Testis (tissue), 5 donors: Measurements from ENCODE around the gene UBAC1. TPM values are rescaled to one million over a fixed set of nuclear protein-coding genes. Genes with fewer than 3 reads are reported as not detected.

ENCODE experiments used
- DNase-seq: peaks from one replicate; pipeline ENCODE4 v3.0.0-alpha.2; 2019
- H3K27ac ChIP-seq, 2 donors: fragments of 200-600 bp; sonication (generic); one replicate each; pipeline ENCODE4 v1.5.1; 2019
- H3K27me3 ChIP-seq: fragments of 200-600 bp; sonication (generic); one replicate; pipeline ENCODE4 v1.5.1; 2019
- H3K36me3 ChIP-seq: fragments of 200-600 bp; sonication (generic); one replicate; pipeline ENCODE4 v1.5.1; 2017; ENCODE audit warnings: low read depth; ENCODE audit errors: missing control alignments
- H3K4me1 ChIP-seq: fragments of 200-600 bp; sonication (generic); one replicate; pipeline ENCODE4 v1.5.1; 2019
- H3K4me3 ChIP-seq, 2 donors: fragments of 200-600 bp; sonication (generic); one replicate each; pipeline ENCODE4 v1.5.1; 2017 to 2019
- H3K9me3 ChIP-seq: fragments of 200-600 bp; sonication (generic); one replicate; pipeline ENCODE4 v1.5.1; 2017
- POLR2A ChIP-seq: fragments of 450-650 bp; IDR thresholded peaks from one replicate; pipeline ENCODE4 v1.6.1; 2017; ENCODE audit warnings: antibody characterized with exemption, mild to moderate bottlenecking, moderate library complexity
- WGBS, 2 donors: methylation state at CpG; one replicate each; pipeline ENCODE4 v1.1.5; 2018; 5-methylcytosine and 5-hydroxymethylcytosine counted together
- intact Hi-C: fragments of 100-400 bp; cut with DNase I; formaldehyde crosslinking; loops from one replicate; pipeline ENCODE4 v1.15.1; 2023; ENCODE audit warnings: low total_unique reads
- long read RNA-seq, 2 donors: transcript quantifications; one replicate each; lab custom pipeline, GENCODE V29; 2026
- polyA plus RNA-seq: library from polyadenylated mRNA; stranded (reverse); fragments of 350-450 nt; fragmentation: Illumina TruSeq; extraction: RNeasy Lipid Tissue Mini Kit (QIAGEN cat#74804); gene quantifications from one replicate; pipeline ENCODE4 v1.2.3, GENCODE V29; 2014; ENCODE audit warnings: low read depth, low replicate concordance; ENCODE audit not compliant: insufficient read depth
- total RNA-seq, 2 donors: library from RNA; depleted of rRNA; stranded (reverse); fragments of >200 nt; gene quantifications; one replicate each; pipeline ENCODE4 v1.2.3, GENCODE V29; 2016
- TF ChIP-seq, protein P1 (sequence below), 3 experiments: fragments of 450-650 bp in 2 of 3; fragments of 200-600 bp in 1 of 3; sonication (generic) in 1 of 3; IDR thresholded peaks; one replicate each; pipeline ENCODE4 v1.5.1; 2016 to 2019; ENCODE audit warnings: antibody characterized with exemption in 3 of 3, mild to moderate bottlenecking in 2 of 3, moderate library complexity in 1 of 3

UBAC1 gene, protein sequence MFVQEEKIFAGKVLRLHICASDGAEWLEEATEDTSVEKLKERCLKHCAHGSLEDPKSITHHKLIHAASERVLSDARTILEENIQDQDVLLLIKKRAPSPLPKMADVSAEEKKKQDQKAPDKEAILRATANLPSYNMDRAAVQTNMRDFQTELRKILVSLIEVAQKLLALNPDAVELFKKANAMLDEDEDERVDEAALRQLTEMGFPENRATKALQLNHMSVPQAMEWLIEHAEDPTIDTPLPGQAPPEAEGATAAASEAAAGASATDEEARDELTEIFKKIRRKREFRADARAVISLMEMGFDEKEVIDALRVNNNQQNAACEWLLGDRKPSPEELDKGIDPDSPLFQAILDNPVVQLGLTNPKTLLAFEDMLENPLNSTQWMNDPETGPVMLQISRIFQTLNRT
- total RNA-seq (10 to 100 TPM; 82.2 to 99.5 TPM), polyA plus RNA-seq (92.5 TPM)
- long read RNA-seq, donor 1, transcript UBAC1-201 (10 exons, 1,867 nt), result major isoform, 18 of 29 reads
- long read RNA-seq, donor 1, partial matches to known transcripts, result 11 of 29 reads
- long read RNA-seq, donor 1, other reads (novel, unspliced or antisense), result 0 of 29 reads
- long read RNA-seq, donor 2, transcript UBAC1-201 (10 exons, 1,867 nt), result major isoform, 10 of 23 reads
- long read RNA-seq, donor 2, partial matches to known transcripts, result 12 of 23 reads
- long read RNA-seq, donor 2, other reads (novel, unspliced or antisense), result 0 of 23 reads

GRCh38 chr9:135961277-135961715 lies at the start of gene UBAC1:
TSS of gene UBAC1 (minus strand) at chr9:135961373. CDS start at chr9:135961162, 211 bp downstream.
- no peak for TF ChIP-seq POLR2A
- TF ChIP-seq, protein P1, sequence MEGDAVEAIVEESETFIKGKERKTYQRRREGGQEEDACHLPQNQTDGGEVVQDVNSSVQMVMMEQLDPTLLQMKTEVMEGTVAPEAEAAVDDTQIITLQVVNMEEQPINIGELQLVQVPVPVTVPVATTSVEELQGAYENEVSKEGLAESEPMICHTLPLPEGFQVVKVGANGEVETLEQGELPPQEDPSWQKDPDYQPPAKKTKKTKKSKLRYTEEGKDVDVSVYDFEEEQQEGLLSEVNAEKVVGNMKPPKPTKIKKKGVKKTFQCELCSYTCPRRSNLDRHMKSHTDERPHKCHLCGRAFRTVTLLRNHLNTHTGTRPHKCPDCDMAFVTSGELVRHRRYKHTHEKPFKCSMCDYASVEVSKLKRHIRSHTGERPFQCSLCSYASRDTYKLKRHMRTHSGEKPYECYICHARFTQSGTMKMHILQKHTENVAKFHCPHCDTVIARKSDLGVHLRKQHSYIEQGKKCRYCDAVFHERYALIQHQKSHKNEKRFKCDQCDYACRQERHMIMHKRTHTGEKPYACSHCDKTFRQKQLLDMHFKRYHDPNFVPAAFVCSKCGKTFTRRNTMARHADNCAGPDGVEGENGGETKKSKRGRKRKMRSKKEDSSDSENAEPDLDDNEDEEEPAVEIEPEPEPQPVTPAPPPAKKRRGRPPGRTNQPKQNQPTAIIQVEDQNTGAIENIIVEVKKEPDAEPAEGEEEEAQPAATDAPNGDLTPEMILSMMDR (IDR thresholded peaks at IDR 0.05), result peak; percentile 22 to 77 (median 72)
- H3K4me1 ChIP-seq, result peaks cover 11% of the 10 kb centered on the region
- WGBS, 2 donors, result 0 to 1% methylated on average over 14 to 50 of the region's 53 CpGs
- peak within 1 kb of the TSS; percentile 56 to 86 for H3K27ac ChIP-seq
- peak within 1 kb of the TSS; percentile 84 to 90 for H3K4me3 ChIP-seq
- H3K27me3 ChIP-seq, result no peaks in the 10 kb centered on the region
- H3K9me3 ChIP-seq, result no peaks in the 10 kb centered on the region
- intact Hi-C loops, result no loop called here
- DNase-seq, result peak; percentile 98
- no peaks in the 10 kb centered on the region for H3K36me3 ChIP-seq

- no peaks in the 10 kb centered on the region for H3K9me3 ChIP-seq
- 74 to 80% methylated on average over 23 to 28 of the region's 28 CpGs for WGBS, 2 donors
- no peaks in the 10 kb centered on the region for H3K27me3 ChIP-seq
- TF ChIP-seq POLR2A, result no peak
- TF ChIP-seq, protein P1 (IDR thresholded peaks at IDR 0.05), result no peak
- H3K4me3 ChIP-seq, result no peak overlapping the region
- intact Hi-C loops, result no loop called here
- peak; percentile 55 for DNase-seq
- H3K27ac ChIP-seq, result peak overlapping the region; percentile 0 to 84
- H3K4me1 ChIP-seq, result peaks cover 41% of the 10 kb centered on the region
- no peaks in the 10 kb centered on the region for H3K36me3 ChIP-seq
Observed at GRCh38 chr9:136010615-136011361, 49.6 kb upstream of the UBAC1 start.

GRCh38 chr9:136010176-136010575 lies 49.0 kb upstream of the UBAC1 start:
- 90 to 92% methylated on average over 17 of the region's 17 CpGs for WGBS, 2 donors
- H3K36me3 ChIP-seq, result no peaks in the 10 kb centered on the region
- no peak overlapping the region for H3K4me3 ChIP-seq
- H3K27me3 ChIP-seq, result no peaks in the 10 kb centered on the region
- H3K27ac ChIP-seq, result no peak overlapping the region
- no peak for TF ChIP-seq POLR2A
- TF ChIP-seq, protein P1 (IDR thresholded peaks at IDR 0.05), result no peak
- H3K4me1 ChIP-seq, result peaks cover 42% of the 10 kb centered on the region
- no peaks in the 10 kb centered on the region for H3K9me3 ChIP-seq
- intact Hi-C loops, result no loop called here
- no peak for DNase-seq

DNA sequence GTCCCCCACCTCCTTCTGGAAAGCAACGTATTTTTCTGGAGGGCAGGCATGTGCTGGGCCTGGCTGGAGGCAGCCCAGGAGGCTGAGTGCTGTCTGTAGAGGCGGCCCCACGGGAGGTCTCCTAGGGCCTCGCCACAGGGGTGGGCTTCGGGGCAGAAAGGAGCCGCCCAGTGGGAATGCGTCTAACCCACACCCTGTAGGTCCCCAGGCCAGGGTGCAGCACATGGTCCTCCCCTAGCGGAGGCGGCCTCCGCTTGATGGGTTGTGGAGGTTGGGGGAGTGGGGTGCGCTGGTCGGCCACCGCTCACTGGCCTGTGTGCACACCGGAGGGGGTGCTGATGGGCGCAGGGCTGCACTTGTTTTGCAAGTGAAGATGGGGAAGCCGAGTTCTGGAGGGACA lies 48.3 kb upstream of the UBAC1 start:
- Histone ChIP-seq H3K4me3 (no peak overlapping the region), H3K27ac (no peak overlapping the region), H3K36me3 (no peaks in the 10 kb centered on the region), H3K27me3 (no peaks in the 10 kb centered on the region), H3K4me1 (peaks cover 42% of the 10 kb centered on the region), H3K9me3 (no peaks in the 10 kb centered on the region)
- no peak for TF ChIP-seq POLR2A
- TF ChIP-seq, protein P1 (IDR thresholded peaks at IDR 0.05), result no peak
- intact Hi-C loops, result no loop called here
- 93% methylated on average over 10 to 16 of the region's 16 CpGs for WGBS, 2 donors
- DNase-seq, result no peak
